Left renal pelvis (tissue), 4 donors: ENCODE data around the gene ST6GAL1. TPM values are rescaled to one million over a fixed set of nuclear protein-coding genes. Genes with fewer than 3 reads are reported as not detected.

Experiments
- DNase-seq, 4 donors: peaks; one replicate each; pipeline ENCODE4 v3.0.0-alpha.2; 2013; ENCODE audit warnings: low read depth in 4 of 4, low spot score in 3 of 4
- polyA plus RNA-seq, 4 donors: library from polyadenylated mRNA; unstranded; fragments of 120-200 nt; gene quantifications; one replicate each; pipeline ENCODE4 v1.2.1, GENCODE V29; 2013; ENCODE audit not compliant: insufficient read length in 4 of 4

ST6GAL1 gene
- polyA plus RNA-seq, 4 donors, result 28.3 to 96.4 (median 69.5) TPM

GRCh38 chr3:187068787-187069186, 138.5 kb downstream of the ST6GAL1 start:
- DNase-seq, result no peak

GRCh38 chr3:187069857-187070516, 139.7 kb downstream of the ST6GAL1 start:
- no peak for DNase-seq

DNA sequence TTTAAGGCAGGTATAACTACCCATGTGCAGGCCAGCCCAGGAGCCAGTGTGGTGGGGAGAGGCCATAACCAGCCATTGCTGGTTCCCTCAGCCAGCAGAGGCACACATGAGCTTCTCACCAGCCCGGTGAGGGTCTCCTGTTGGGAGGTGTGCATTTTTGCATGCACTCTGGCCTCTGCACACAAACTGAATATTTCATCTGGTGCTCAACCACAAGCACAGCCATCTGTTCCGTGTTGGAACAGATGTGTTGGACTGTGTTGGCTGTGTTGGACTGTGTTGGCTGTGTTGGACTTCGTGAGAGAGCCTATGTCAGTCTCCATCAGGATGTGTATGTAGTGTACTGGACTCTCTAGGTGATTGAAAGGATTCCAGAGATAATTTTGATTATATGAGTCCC, 141.8 kb downstream of the ST6GAL1 start:
- no peak for DNase-seq

DNA sequence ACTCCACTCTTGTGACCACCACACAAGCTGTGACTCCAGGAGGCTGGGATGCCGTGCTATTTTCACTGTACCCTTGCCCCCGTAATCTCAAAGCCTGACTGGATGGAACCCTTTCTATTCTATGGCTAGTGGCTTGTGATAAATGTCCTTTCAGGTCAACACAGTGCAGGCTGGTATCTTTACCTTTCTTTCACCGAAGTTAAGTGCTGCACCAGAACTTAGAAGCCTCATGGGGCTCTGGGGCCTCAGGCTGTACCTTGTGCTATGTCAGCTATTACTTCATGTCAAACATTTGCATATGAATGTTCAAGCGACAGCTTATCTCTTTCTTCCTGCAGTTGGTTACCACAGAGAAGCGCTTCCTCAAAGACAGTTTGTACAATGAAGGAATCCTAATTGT, 142.2 kb downstream of the ST6GAL1 start:
- DNase-seq, result no peak

GRCh38 chr3:187073581-187074098, 143.3 kb downstream of the ST6GAL1 start:
- DNase-seq, result no peak

DNA sequence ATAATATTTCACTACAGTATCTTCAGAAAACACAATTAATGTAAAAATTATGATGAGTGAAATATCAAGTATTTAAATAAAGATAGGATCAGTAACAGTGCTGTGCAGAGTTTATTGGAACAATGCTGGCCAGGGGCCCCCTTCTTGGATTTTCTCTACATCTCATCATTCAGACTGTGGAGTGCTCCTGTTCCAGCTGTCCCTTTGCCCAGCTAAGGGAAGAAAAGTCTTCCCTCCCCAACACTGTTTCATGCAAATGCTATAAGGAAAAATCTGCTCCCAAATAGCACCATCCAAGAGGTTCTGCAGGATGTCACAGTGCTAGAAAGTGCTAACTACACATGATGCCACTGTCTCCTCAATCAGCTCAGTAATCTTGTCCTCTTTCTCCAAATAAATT, 144.5 kb downstream of the ST6GAL1 start:
- DNase-seq, result no peak

DNA sequence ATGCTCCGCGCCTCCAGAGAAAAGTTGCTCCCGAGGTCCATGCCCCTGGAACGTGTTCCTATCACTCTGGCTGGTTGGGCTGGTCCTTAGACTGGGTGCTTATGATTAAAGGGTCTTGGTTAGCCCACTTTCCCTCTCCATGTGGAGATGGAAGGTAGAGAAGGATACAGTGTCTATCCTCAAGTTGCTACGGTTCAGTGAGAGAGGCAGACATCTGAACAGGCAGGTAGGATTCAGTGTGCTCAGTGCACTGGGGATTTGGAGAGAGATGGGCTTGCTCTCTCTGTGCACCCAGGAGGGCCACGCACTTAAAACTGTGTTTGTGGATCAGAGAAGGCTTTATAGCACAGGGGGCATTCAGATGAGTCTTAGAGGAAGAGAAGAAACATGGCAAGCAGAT, 146.0 kb downstream of the ST6GAL1 start:
- no peak for DNase-seq

GRCh38 chr3:187077085-187077484, 146.8 kb downstream of the ST6GAL1 start:
- no peak for DNase-seq

DNA sequence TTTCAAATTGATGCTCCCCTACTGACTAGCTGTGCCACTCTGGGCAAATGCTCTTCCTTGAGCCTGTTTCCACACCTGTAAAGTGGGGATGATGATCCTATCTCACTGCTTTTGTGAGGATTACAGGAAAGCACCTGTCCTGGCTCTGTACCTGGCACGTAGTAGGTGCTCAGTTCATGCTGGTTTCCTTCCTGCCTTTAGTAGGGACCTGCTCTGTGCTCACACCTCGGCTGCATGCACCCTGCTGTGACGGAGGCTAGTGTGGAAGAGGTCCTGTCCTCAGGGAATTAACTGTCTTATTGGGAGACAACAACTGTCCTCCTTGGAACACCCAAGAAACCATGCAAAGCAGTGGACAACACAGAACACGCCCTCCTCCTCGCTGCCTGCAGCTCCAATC, 147.2 kb downstream of the ST6GAL1 start:
- no peak for DNase-seq

GRCh38 chr3:187079090-187080022, 149.0 kb downstream of the ST6GAL1 start:
- DNase-seq, result no peak

- no peak for DNase-seq
These were observed 150.6 kb downstream of the ST6GAL1 start for GRCh38 chr3:187080799-187081450.

DNA sequence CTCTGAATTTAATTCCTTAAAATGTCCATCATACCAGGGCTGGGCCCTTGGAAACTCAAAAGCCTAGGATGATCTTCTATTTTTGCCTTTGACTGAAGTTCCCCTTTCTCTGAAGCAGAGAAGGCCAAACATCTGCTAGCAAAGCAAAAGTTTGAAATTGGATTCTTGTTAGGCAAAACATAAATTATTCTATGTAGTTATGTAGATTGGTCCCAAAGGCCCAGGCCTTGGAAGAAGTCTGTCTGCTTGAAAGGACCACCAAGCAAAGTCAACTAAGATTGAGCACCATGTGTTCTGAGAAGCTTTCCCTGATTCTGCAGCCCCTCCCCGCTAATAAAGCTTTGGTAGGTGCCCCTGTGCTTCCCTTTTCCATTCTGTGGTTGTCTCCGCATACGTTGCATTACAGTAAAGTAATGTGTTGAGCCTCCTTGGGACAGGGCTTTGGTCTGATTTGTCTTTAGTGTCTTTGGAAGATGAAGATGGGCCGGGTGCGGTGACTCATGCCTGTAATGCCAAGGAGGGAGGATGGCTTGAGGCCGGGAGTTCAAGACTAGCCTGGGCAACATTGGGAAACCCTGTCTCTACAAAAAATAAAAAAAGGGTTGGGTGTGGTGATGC, 152.5 kb downstream of the ST6GAL1 start:
- no peak for DNase-seq

GRCh38 chr3:187084126-187084525, 153.8 kb downstream of the ST6GAL1 start:
- no peak for DNase-seq

- DNase-seq, result no peak
These were observed 154.3 kb downstream of the ST6GAL1 start for GRCh38 chr3:187084580-187084979.

DNA sequence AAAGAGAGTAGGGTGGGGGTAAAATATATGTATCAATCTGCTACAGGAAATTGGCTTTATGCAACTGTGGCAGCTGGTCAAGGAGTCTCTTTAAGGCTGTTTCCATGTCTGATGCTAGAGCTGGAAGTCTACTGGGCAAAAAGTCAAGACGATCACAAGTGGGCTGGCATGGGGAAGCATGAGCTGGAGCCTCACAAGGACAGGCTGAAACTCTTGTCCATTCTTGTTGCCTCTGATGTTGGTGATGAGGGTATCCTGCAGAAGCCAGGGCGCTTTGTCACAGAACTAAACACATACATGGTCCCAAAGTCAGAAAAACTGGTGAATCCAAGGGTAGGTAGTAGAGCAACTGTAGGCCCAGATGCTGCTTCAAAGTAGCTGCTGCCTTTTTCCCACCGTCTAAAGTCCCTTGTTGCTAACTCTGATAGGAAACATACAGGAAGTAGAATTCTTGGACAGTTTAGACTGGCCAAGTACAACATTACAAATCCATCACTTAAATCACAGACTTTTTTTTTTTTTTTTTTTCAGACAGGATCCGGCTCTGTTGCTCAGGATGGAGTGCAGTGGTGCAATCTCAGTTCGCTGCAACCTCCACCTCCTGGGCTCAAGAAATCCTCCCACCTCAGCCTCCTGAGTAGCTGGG, 154.8 kb downstream of the ST6GAL1 start:
- no peak for DNase-seq

DNA sequence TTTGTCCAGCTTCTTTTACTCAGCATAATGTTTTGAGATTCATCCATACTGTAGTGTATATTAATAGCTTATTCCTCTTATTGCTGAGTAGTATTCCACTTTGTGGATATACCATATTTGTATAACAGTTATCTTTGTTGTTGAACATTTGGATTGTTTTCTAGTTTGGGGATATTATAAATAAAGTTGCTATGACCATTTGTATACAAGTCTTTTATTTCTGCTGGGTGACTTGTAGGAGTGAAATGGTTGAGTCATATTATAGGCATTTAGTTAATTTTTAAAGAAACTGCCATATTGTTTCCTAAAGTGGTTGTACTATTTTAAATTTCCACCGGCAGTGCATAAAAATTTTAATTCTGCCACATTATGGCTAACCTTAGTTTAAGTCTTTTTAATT, 155.6 kb downstream of the ST6GAL1 start:
- no peak for DNase-seq

- no peak for DNase-seq
These were observed 156.5 kb downstream of the ST6GAL1 start for GRCh38 chr3:187086831-187087230.

DNA sequence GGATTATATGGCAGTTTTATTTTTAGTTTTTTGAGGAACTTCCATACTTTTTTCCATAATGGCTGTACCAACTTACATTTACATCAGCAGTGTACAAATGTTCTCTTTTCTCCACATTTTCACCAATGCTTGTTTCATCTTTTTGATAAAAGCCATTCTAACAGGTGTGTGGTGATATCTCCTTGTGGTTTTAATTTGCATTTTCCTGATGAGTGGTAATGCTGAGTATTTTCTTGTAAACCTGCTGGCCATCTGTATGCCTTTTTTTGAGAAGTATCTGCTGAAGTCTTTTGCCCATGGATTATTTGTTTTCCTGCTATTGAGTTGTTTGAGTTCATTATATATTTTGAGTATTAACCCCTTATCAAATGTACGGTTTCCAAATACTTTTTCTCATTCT, 158.4 kb downstream of the ST6GAL1 start:
- no peak for DNase-seq

- no peak for DNase-seq
These were observed 163.0 kb downstream of the ST6GAL1 start for GRCh38 chr3:187093320-187093719.

DNA sequence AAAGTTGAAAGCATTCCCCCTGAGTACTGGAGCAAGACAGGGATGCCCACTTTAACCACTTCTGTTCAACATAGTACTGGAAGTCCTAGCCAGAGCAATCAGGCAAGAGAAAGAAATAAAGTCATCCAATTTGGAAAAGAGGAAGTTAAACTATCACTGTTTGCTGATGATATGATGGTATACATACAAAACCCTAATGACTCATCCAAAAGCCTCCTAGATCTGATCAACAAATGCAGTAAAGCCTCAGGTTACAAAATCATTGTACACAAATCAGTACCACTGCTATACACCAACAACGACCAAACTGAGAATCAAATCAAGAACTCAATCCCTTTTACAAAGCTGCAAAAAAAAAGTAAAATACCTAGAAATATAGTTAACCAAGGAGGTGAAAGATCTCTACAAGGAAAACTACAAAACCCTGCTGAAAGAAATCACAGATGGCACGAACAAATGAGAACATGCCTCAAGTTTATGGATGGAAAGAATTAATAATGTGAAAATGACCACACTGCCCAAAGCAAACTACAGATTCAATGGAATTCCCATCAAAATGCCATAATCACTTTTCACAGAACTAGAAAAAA, 168.7 kb downstream of the ST6GAL1 start:
- no peak for DNase-seq
